ENCODE measurements around the gene AIFM1. TPM values are rescaled to one million over a fixed set of nuclear protein-coding genes. Genes with fewer than 3 reads are reported as not detected.

AIFM1 gene
- total and polyA plus RNA-seq, 4 experiments from 2014 or later = 20.0 to 39.4 (median 27.9) TPM

- Mint-ChIP-seq H3K36me3 (peaks cover 0 to 8% of the 10 kb centered on the region in 2 donors), H3K4me1 (peaks cover 14 to 57% (median 24%) of the 10 kb centered on the region in 4 donors), H3K4me3 (peak overlapping the region; percentile 87 to 93 (median 92)), H3K9me3 (no peaks in the 10 kb centered on the region), H3K27me3 (no peaks in the 10 kb centered on the region), H3K27ac (peak overlapping the region; percentile 85 to 92 (median 88))
- POLR2A ChIA-PET (ENCODE audit: partially characterized antibody) = interaction anchor here (0.7 to 4.0 kb wide), 15 partner anchors 9 to 190 kb away, joined by 3 to 28 read pairs (median 5); no protein-coding TSS in a partner anchor
- H3K4me1 ChIP-seq (ENCODE audit: insufficient read depth, low read length) = peaks cover 27% of the 10 kb centered on the region
- DNase-seq = peak; percentile 50 to 72 (median 55)
- intact Hi-C loops (cut with micrococcal nuclease) = loop anchor here (2.0 kb wide), 1 partner anchor 88 kb away; no protein-coding TSS in a partner anchor
- H3K36me3 ChIP-seq (ENCODE audit: insufficient read depth, low read length) = no peaks in the 10 kb centered on the region
- no peaks in the 10 kb centered on the region for H3K9me3 ChIP-seq (ENCODE audit: control insufficient read depth in 1 of 2, low read length in 2 of 2)
- no peaks in the 10 kb centered on the region for H3K27me3 ChIP-seq (ENCODE audit: insufficient read depth, low read length)
- H3K4me3 ChIP-seq (ENCODE audit: low read length in 2 of 2) = peak overlapping the region; percentile 17 to 58
- CTCF ChIA-PET (ENCODE audit: partially characterized antibody) = interaction anchor here (0.8 to 3.9 kb wide), 5 partner anchors 21 to 90 kb away, joined by 3 to 24 read pairs (median 3); no protein-coding TSS in a partner anchor
- H3K27ac ChIP-seq (ENCODE audit: low read depth, low read length) = peak overlapping the region; percentile 61
Measured at GRCh38 chrX:130170752-130171445, 5.3 kb upstream of the AIFM1 start.

- no peaks in the 10 kb centered on the region for H3K36me3 ChIP-seq (ENCODE audit: insufficient read depth, low read length)
- intact Hi-C loops (cut with micrococcal nuclease) = no loop called here
- H3K27ac ChIP-seq (ENCODE audit: low read depth, low read length) = no peak overlapping the region
- no peak overlapping the region for H3K4me3 ChIP-seq (ENCODE audit: low read length in 2 of 2)
- peaks cover 0 to 9% of the 10 kb centered on the region in 2 donors for H3K36me3 Mint-ChIP-seq
- peaks cover 32% of the 10 kb centered on the region for H3K4me1 ChIP-seq (ENCODE audit: insufficient read depth, low read length)
- no peaks in the 10 kb centered on the region for H3K27me3 Mint-ChIP-seq
- DNase-seq = no peak
- CTCF ChIA-PET (ENCODE audit: partially characterized antibody) = no interaction called here
- H3K27ac Mint-ChIP-seq = peak overlapping the region in 6 of 7 donors; percentile 32 to 97 (median 88)
- H3K27me3 ChIP-seq (ENCODE audit: insufficient read depth, low read length) = no peaks in the 10 kb centered on the region
- peaks cover 11 to 57% (median 32%) of the 10 kb centered on the region in 4 donors for H3K4me1 Mint-ChIP-seq
- H3K4me3 Mint-ChIP-seq = peak overlapping the region; percentile 10 to 99 (median 92)
- peaks cover 0 to 4% (median 0%) of the 10 kb centered on the region in 8 donors for H3K9me3 Mint-ChIP-seq
- no peaks in the 10 kb centered on the region for H3K9me3 ChIP-seq (ENCODE audit: control insufficient read depth in 1 of 2, low read length in 2 of 2)
- POLR2A ChIA-PET (ENCODE audit: partially characterized antibody) = interaction anchor here (1.9 kb wide), 1 partner anchor 101 kb away, joined by 9 read pairs; the partner anchor contains the start of gene ZNF280C
Measured at GRCh38 chrX:130167040-130167439, 1.4 kb upstream of the AIFM1 start.

GRCh38 chrX:130166503-130166777, 799 bp upstream of the AIFM1 start:
- CTCF ChIA-PET (ENCODE audit: partially characterized antibody) = no interaction called here
- H3K9me3 Mint-ChIP-seq = peaks cover 0 to 4% (median 0%) of the 10 kb centered on the region in 8 donors
- Histone ChIP-seq H3K4me1 (ENCODE audit: insufficient read depth, low read length) (peaks cover 32% of the 10 kb centered on the region), H3K27me3 (ENCODE audit: insufficient read depth, low read length) (no peaks in the 10 kb centered on the region), H3K9me3 (ENCODE audit: control insufficient read depth in 1 of 2, low read length in 2 of 2) (no peaks in the 10 kb centered on the region), H3K27ac (ENCODE audit: low read depth, low read length) (peak overlapping the region; percentile 74), H3K4me3 (ENCODE audit: low read length in 2 of 2) (peak overlapping the region; percentile 74 to 77), H3K36me3 (ENCODE audit: insufficient read depth, low read length) (no peaks in the 10 kb centered on the region)
- intact Hi-C loops (cut with micrococcal nuclease) = no loop called here
- POLR2A ChIA-PET (ENCODE audit: partially characterized antibody) = interaction anchor here (1.9 kb wide), 1 partner anchor 102 kb away, joined by 9 read pairs; the partner anchor contains the start of gene ZNF280C
- no peak for DNase-seq
- peak overlapping the region; percentile 81 to 99 (median 92) for H3K4me3 Mint-ChIP-seq
- H3K4me1 Mint-ChIP-seq = peaks cover 11 to 60% (median 34%) of the 10 kb centered on the region in 4 donors
- peak overlapping the region; percentile 83 to 97 (median 95) for H3K27ac Mint-ChIP-seq
- H3K36me3 Mint-ChIP-seq = peaks cover 0 to 9% of the 10 kb centered on the region in 2 donors
- H3K27me3 Mint-ChIP-seq = no peaks in the 10 kb centered on the region

GRCh38 chrX:130165181-130165702, 399 bp downstream of the AIFM1 start:
- DNase-seq = no peak
- POLR2A ChIA-PET (ENCODE audit: partially characterized antibody) = interaction anchor here (0.6 to 1.9 kb wide), 14 partner anchors 11 to 103 kb away, joined by 3 to 9 read pairs (median 3); partner anchors contain the start of gene ZNF280C
- Histone ChIP-seq H3K36me3 (ENCODE audit: insufficient read depth, low read length) (no peaks in the 10 kb centered on the region), H3K27ac (ENCODE audit: low read depth, low read length) (peak overlapping the region; percentile 74), H3K4me1 (ENCODE audit: insufficient read depth, low read length) (peaks cover 33% of the 10 kb centered on the region), H3K9me3 (ENCODE audit: control insufficient read depth in 1 of 2, low read length in 2 of 2) (no peaks in the 10 kb centered on the region), H3K27me3 (ENCODE audit: insufficient read depth, low read length) (no peaks in the 10 kb centered on the region), H3K4me3 (ENCODE audit: low read length in 2 of 2) (peak overlapping the region; percentile 47 to 77)
- H3K27me3 Mint-ChIP-seq = no peaks in the 10 kb centered on the region
- H3K36me3 Mint-ChIP-seq = peaks cover 0 to 7% of the 10 kb centered on the region in 2 donors
- CTCF ChIA-PET (ENCODE audit: partially characterized antibody) = interaction anchor here (0.9 to 2.0 kb wide), 3 partner anchors 80 to 85 kb away, joined by 3 to 7 read pairs (median 5); no protein-coding TSS in a partner anchor
- peaks cover 12 to 51% (median 34%) of the 10 kb centered on the region in 4 donors for H3K4me1 Mint-ChIP-seq
- H3K4me3 Mint-ChIP-seq = peak overlapping the region; percentile 81 to 99 (median 92)
- H3K9me3 Mint-ChIP-seq = peaks cover 0 to 4% (median 0%) of the 10 kb centered on the region in 8 donors
- intact Hi-C loops (cut with micrococcal nuclease) = loop anchor here (1.0 to 2.0 kb wide), 2 partner anchors 8 to 104 kb away; partner anchors contain the start of gene ZNF280C
- H3K27ac Mint-ChIP-seq = peak overlapping the region; percentile 83 to 97 (median 95)

GRCh38 chrX:130163398-130163797, 2.2 kb downstream of the AIFM1 start:
- Mint-ChIP-seq H3K27me3 (no peaks in the 10 kb centered on the region), H3K4me1 (peaks cover 15 to 60% (median 41%) of the 10 kb centered on the region in 4 donors), H3K36me3 (peaks cover 0 to 7% of the 10 kb centered on the region in 2 donors), H3K4me3 (peak overlapping the region; percentile 33 to 71 (median 56)), H3K9me3 (peaks cover 0 to 4% (median 0%) of the 10 kb centered on the region in 8 donors), H3K27ac (peak overlapping the region in 2 of 7 donors; percentile 21 to 31)
- DNase-seq = no peak
- H3K4me1 ChIP-seq (ENCODE audit: insufficient read depth, low read length) = peaks cover 35% of the 10 kb centered on the region
- intact Hi-C loops (cut with micrococcal nuclease) = no loop called here
- no peak overlapping the region for H3K27ac ChIP-seq (ENCODE audit: low read depth, low read length)
- POLR2A ChIA-PET (ENCODE audit: partially characterized antibody) = no interaction called here
- no peaks in the 10 kb centered on the region for H3K27me3 ChIP-seq (ENCODE audit: insufficient read depth, low read length)
- no peak overlapping the region for H3K4me3 ChIP-seq (ENCODE audit: low read length in 2 of 2)
- CTCF ChIA-PET (ENCODE audit: partially characterized antibody) = no interaction called here
- H3K36me3 ChIP-seq (ENCODE audit: insufficient read depth, low read length) = no peaks in the 10 kb centered on the region
- no peaks in the 10 kb centered on the region for H3K9me3 ChIP-seq (ENCODE audit: control insufficient read depth in 1 of 2, low read length in 2 of 2)

GRCh38 chrX:130162094-130162735, 3.4 kb downstream of the AIFM1 start:
- Histone ChIP-seq H3K4me3 (ENCODE audit: low read length in 2 of 2) (no peak overlapping the region), H3K36me3 (ENCODE audit: insufficient read depth, low read length) (no peaks in the 10 kb centered on the region), H3K4me1 (ENCODE audit: insufficient read depth, low read length) (peaks cover 35% of the 10 kb centered on the region), H3K27me3 (ENCODE audit: insufficient read depth, low read length) (no peaks in the 10 kb centered on the region), H3K9me3 (ENCODE audit: control insufficient read depth in 1 of 2, low read length in 2 of 2) (no peaks in the 10 kb centered on the region), H3K27ac (ENCODE audit: low read depth, low read length) (no peak overlapping the region)
- ChIA-PET CTCF (ENCODE audit: partially characterized antibody) (no interaction called here), POLR2A (ENCODE audit: partially characterized antibody) (interaction anchor here (1.5 kb wide), 1 partner anchor 9 kb away, joined by 4 read pairs; no protein-coding TSS in a partner anchor)
- peak overlapping the region in 1 of 8 donors; percentile 41 for H3K4me3 Mint-ChIP-seq
- no peak for DNase-seq
- intact Hi-C loops (cut with micrococcal nuclease) = no loop called here
- no peaks in the 10 kb centered on the region for H3K27me3 Mint-ChIP-seq
- H3K9me3 Mint-ChIP-seq = peaks cover 0 to 4% (median 0%) of the 10 kb centered on the region in 8 donors
- peaks cover 15 to 60% (median 41%) of the 10 kb centered on the region in 4 donors for H3K4me1 Mint-ChIP-seq
- H3K27ac Mint-ChIP-seq = peak overlapping the region in 3 of 7 donors; percentile 2 to 61 (median 3)
- H3K36me3 Mint-ChIP-seq = peaks cover 0 to 7% of the 10 kb centered on the region in 2 donors

Measured in CD4-positive, alpha-beta memory T cell (primary cell).